ENCODE results near the gene CLUH. TPM values are rescaled to one million over a fixed set of nuclear protein-coding genes. Genes with fewer than 3 reads are reported as not detected.
A peak's percentile ranks its signal among the peaks of the same experiment; 100 is the strongest.

CLUH gene
- polyA plus RNA-seq, 1 of the 3 experiments (the other 2 are of a cell fraction), result 32.2 TPM

DNA sequence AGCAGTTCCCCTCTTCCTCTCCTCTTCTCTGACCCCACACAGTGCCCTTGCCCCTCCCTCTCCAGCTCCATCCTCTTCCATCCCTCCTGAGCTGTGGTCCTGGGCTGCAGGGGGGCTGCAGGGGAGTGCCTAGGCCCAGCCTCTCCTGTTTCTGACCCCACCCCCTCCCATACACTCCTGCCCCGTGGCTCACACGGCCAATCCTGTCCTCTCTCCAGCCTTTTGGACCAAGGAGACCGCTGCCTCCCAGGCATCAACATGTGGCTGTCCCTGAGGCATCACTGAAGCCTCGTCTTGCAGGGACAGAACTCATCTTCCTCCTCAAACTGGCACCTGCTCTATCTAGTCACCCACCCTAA lies 6.7 kb downstream of the CLUH start:
- ChIA-PET POLR2A (no interaction called here), CTCF (interaction anchor here (1.3 kb wide), 1 partner anchor 9 kb away, joined by 3 read pairs; no protein-coding TSS in a partner anchor)
- Histone ChIP-seq H3K4me3 (ENCODE audit: low read depth in 2 of 2, low read length in 1 of 2) (no peak overlapping the region), H3K4me1 (ENCODE audit: control insufficient read depth in 1 of 2, insufficient read depth in 2 of 2, low read depth in 1 of 2, low read length in 1 of 2) (peaks cover 6 to 23% of the 10 kb centered on the region in 2 experiments; a peak in 1 of 4 replicates), H3K36me3 (replicated peaks in 1 of 2; ENCODE audit: control insufficient read depth in 1 of 2, insufficient read depth in 2 of 2, low read length in 1 of 2) (peaks cover 4 to 42% of the 10 kb centered on the region in 2 experiments), H3K9me3 (no peaks in the 10 kb centered on the region), H3K27me3 (ENCODE audit: insufficient read depth) (no peaks in the 10 kb centered on the region), H3K9ac (no peak overlapping the region), H3K4me2 (no peak overlapping the region), H3K79me2 (ENCODE audit: insufficient read depth) (peaks cover 53% of the 10 kb centered on the region), H3K27ac (ENCODE audit: low read depth in 2 of 2, low read length in 1 of 2) (no peak overlapping the region), H3K9me2 (no peaks in the 10 kb centered on the region), H2AFZ (ENCODE audit: low read depth) (no peak overlapping the region), H4K20me1 (ENCODE audit: insufficient read depth) (peaks cover 55% of the 10 kb centered on the region), H3F3A (replicated peaks; ENCODE audit: insufficient read depth) (no peaks in the 10 kb centered on the region)
- TF ChIP-seq RXRA (IDR thresholded peaks at IDR 0.05; ENCODE audit: borderline replicate concordance, low read depth) (no peak), MEF2A (IDR thresholded peaks at IDR 0.05; ENCODE audit: borderline replicate concordance, low read depth) (no peak), TAF1 (IDR thresholded peaks at IDR 0.05; ENCODE audit: borderline replicate concordance, low read depth, low read length) (no peak), CHD2 (IDR thresholded peaks at IDR 0.05; ENCODE audit: low read length, partially characterized antibody) (no peak), TEAD4 (IDR thresholded peaks at IDR 0.05; ENCODE audit: borderline replicate concordance, insufficient read depth) (no peak), GABPA (IDR thresholded peaks at IDR 0.05; ENCODE audit: low read depth) (no peak), JUND (IDR thresholded peaks at IDR 0.05) (no peak)
- TF ChIP-seq, protein P1, sequence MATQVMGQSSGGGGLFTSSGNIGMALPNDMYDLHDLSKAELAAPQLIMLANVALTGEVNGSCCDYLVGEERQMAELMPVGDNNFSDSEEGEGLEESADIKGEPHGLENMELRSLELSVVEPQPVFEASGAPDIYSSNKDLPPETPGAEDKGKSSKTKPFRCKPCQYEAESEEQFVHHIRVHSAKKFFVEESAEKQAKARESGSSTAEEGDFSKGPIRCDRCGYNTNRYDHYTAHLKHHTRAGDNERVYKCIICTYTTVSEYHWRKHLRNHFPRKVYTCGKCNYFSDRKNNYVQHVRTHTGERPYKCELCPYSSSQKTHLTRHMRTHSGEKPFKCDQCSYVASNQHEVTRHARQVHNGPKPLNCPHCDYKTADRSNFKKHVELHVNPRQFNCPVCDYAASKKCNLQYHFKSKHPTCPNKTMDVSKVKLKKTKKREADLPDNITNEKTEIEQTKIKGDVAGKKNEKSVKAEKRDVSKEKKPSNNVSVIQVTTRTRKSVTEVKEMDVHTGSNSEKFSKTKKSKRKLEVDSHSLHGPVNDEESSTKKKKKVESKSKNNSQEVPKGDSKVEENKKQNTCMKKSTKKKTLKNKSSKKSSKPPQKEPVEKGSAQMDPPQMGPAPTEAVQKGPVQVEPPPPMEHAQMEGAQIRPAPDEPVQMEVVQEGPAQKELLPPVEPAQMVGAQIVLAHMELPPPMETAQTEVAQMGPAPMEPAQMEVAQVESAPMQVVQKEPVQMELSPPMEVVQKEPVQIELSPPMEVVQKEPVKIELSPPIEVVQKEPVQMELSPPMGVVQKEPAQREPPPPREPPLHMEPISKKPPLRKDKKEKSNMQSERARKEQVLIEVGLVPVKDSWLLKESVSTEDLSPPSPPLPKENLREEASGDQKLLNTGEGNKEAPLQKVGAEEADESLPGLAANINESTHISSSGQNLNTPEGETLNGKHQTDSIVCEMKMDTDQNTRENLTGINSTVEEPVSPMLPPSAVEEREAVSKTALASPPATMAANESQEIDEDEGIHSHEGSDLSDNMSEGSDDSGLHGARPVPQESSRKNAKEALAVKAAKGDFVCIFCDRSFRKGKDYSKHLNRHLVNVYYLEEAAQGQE (IDR thresholded peaks at IDR 0.05; ENCODE audit: low read depth, low read length), result no peak
- TF ChIP-seq, protein P2, sequence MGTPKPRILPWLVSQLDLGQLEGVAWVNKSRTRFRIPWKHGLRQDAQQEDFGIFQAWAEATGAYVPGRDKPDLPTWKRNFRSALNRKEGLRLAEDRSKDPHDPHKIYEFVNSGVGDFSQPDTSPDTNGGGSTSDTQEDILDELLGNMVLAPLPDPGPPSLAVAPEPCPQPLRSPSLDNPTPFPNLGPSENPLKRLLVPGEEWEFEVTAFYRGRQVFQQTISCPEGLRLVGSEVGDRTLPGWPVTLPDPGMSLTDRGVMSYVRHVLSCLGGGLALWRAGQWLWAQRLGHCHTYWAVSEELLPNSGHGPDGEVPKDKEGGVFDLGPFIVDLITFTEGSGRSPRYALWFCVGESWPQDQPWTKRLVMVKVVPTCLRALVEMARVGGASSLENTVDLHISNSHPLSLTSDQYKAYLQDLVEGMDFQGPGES (IDR thresholded peaks at IDR 0.05; ENCODE audit: low read depth, low read length), result no peak
- DNase-seq, result no peak
- 91% methylated on average over 4 of the region's 4 CpGs for WGBS (ENCODE audit: low lambda C conversion rate)

DNA sequence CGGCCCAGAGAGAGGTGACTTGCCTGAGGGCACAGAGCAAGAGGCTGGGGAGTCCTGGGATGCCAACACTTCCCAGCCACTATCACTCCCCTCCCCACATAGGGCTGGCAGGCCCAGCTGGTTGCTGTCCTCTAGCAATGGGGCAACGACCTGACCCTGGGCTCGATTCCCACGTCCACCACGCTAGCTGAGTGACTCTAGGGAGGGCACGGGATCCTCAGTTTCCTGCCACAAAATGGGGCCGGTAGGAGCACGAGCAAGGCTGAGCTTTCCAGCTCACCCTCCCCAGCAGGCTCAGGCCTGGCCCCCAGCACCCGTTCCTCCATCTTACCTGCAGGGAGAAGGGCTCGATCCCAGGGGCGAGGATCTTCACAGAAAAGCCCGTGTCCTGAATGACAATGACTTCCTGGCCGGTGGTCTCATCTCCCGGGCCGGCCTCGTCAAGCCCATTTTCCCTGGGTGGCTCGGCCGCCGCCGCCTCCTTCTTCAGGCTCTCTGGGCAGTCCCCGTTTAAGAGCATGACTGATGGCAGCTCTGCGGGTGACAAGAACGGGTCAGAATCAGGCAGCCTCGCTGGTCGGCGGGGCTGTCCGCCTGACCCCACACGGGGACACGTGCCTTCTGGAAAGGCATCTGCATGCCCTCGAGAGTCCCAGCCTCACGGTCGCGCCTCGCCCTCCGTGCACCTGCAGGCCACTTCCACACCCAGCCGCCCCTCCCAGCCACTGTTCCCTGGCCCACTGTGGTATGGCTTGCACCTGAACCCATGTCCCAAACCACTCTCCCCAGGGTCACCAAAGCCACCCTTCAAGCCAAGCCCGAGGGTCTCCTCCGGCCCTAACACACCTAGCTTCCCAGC lies 7.3 kb downstream of the CLUH start:
- 95% methylated on average over 35 of the region's 38 CpGs for WGBS (ENCODE audit: low lambda C conversion rate)
- no peak overlapping the region for H3K4me3 ChIP-seq (ENCODE audit: low read depth in 2 of 2, low read length in 1 of 2)
- peaks cover 47% of the 10 kb centered on the region for H3K79me2 ChIP-seq (ENCODE audit: insufficient read depth)
- no peak for TF ChIP-seq EZH2phosphoT487 (IDR thresholded peaks at IDR 0.05; ENCODE audit: borderline replicate concordance, low read depth)
- TF ChIP-seq GABPA (IDR thresholded peaks at IDR 0.05; ENCODE audit: low read depth), result no peak
- no peak for TF ChIP-seq GATA2 (CRISPR knock-in tag; IDR thresholded peaks at IDR 0.05)
- no peak for TF ChIP-seq NFIC (IDR thresholded peaks at IDR 0.05; ENCODE audit: borderline replicate concordance)
- TF ChIP-seq, protein P3, sequence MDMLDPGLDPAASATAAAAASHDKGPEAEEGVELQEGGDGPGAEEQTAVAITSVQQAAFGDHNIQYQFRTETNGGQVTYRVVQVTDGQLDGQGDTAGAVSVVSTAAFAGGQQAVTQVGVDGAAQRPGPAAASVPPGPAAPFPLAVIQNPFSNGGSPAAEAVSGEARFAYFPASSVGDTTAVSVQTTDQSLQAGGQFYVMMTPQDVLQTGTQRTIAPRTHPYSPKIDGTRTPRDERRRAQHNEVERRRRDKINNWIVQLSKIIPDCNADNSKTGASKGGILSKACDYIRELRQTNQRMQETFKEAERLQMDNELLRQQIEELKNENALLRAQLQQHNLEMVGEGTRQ (IDR thresholded peaks at IDR 0.05; ENCODE audit: borderline replicate concordance, low read depth, low read length), result no peak
- no peak for TF ChIP-seq TCF12 (IDR thresholded peaks at IDR 0.05)
- TF ChIP-seq, protein P4, sequence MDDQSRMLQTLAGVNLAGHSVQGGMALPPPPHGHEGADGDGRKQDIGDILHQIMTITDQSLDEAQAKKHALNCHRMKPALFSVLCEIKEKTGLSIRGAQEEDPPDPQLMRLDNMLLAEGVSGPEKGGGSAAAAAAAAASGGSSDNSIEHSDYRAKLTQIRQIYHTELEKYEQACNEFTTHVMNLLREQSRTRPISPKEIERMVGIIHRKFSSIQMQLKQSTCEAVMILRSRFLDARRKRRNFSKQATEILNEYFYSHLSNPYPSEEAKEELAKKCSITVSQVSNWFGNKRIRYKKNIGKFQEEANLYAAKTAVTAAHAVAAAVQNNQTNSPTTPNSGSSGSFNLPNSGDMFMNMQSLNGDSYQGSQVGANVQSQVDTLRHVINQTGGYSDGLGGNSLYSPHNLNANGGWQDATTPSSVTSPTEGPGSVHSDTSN (IDR thresholded peaks at IDR 0.05), result no peak
- TF ChIP-seq TAF1 (IDR thresholded peaks at IDR 0.05; ENCODE audit: borderline replicate concordance, low read depth, low read length), result no peak

More for the DNA sequence above, 7.3 kb downstream of the CLUH start:
- Histone ChIP-seq H3F3A (replicated peaks; ENCODE audit: insufficient read depth) (no peaks in the 10 kb centered on the region), H3K36me3 (replicated peaks in 1 of 2; ENCODE audit: control insufficient read depth in 1 of 2, insufficient read depth in 2 of 2, low read length in 1 of 2) (peaks cover 4 to 43% of the 10 kb centered on the region in 2 experiments), H4K20me1 (ENCODE audit: insufficient read depth) (peaks cover 49% of the 10 kb centered on the region), H3K27me3 (ENCODE audit: insufficient read depth) (no peaks in the 10 kb centered on the region), H3K4me2 (no peak overlapping the region), H3K9me3 (no peaks in the 10 kb centered on the region), H3K27ac (ENCODE audit: low read depth in 2 of 2, low read length in 1 of 2) (no peak overlapping the region), H2AFZ (ENCODE audit: low read depth) (no peak overlapping the region), H3K4me1 (ENCODE audit: control insufficient read depth in 1 of 2, insufficient read depth in 2 of 2, low read depth in 1 of 2, low read length in 1 of 2) (peaks cover 6 to 17% of the 10 kb centered on the region in 2 experiments; a peak in 1 of 4 replicates), H3K9me2 (no peaks in the 10 kb centered on the region), H3K9ac (no peak overlapping the region)
- ChIA-PET POLR2A (no interaction called here), CTCF (interaction anchor here (1.3 kb wide), 1 partner anchor 8 kb away, joined by 3 read pairs; no protein-coding TSS in a partner anchor)
- peak; percentile 20 for DNase-seq

Measured in SK-N-SH (cell line).